Right lobe of liver (tissue), 6 donors: ENCODE results near the gene LCNL1. TPM values are rescaled to one million over a fixed set of nuclear protein-coding genes. Genes with fewer than 3 reads are reported as not detected.

Source experiments
- ATAC-seq, 4 donors: fragments of 200-7000 bp; cut with Tn5 transposase; one replicate each; pipeline ENCODE4 v1.9.1; 2020; ENCODE audit warnings: mild to moderate bottlenecking in 4 of 4, moderate library complexity in 4 of 4
- DNase-seq, 3 donors: peaks; one replicate each; pipeline ENCODE4 v3.0.0-alpha.2; 2020
- H3K27ac ChIP-seq, 3 donors: fragments of 200-600 bp; one replicate each; pipeline ENCODE4 v1.8.0; 2022
- H3K27me3 ChIP-seq, 2 donors: fragments of 200-600 bp; one replicate each; pipeline ENCODE4 v1.8.0; 2022
- H3K36me3 ChIP-seq, 4 donors: fragments of 200-600 bp; sonication (generic) in 1 of 4; one replicate each; pipeline versions ENCODE4 v1.5.1 to v1.8.0; 2017 to 2022; ENCODE audit warnings: control low read depth in 1 of 4
- H3K4me1 ChIP-seq, 4 donors: fragments of 200-600 bp; sonication (generic) in 1 of 4; one replicate each; pipeline versions ENCODE4 v1.5.1 to v1.8.0; 2017 to 2022; ENCODE audit warnings: control low read depth in 1 of 4
- H3K4me3 ChIP-seq, 3 donors: fragments of 200-600 bp; one replicate each; pipeline ENCODE4 v1.8.0; 2022
- H3K9me3 ChIP-seq, 4 donors: fragments of 200-600 bp; sonication (generic) in 1 of 4; one replicate each; pipeline versions ENCODE4 v1.5.1 to v1.8.0; 2017 to 2022; ENCODE audit warnings: control low read depth in 1 of 4
- CTCF ChIP-seq, 4 donors: fragments of 200-600 bp in 3 of 4; fragments of 450-650 bp in 1 of 4; IDR thresholded peaks; one replicate each; pipeline versions ENCODE4 v1.5.1 to v1.8.0; 2016 to 2022; ENCODE audit warnings: antibody characterized with exemption in 4 of 4, mild to moderate bottlenecking in 2 of 4
- POLR2A ChIP-seq: fragments of 450-650 bp; IDR thresholded peaks from one replicate; pipeline ENCODE4 v1.6.1; 2017; ENCODE audit warnings: antibody characterized with exemption, mild to moderate bottlenecking
- WGBS: methylation state at CpG from one replicate; pipeline ENCODE4 v1.1.6; 2018; ENCODE audit warnings: low coverage, low lambda C conversion rate; ENCODE audit not compliant: insufficient coverage; ENCODE audit errors: missing lambda C conversion rate; 5-methylcytosine and 5-hydroxymethylcytosine counted together
- intact Hi-C, 2 donors: fragments of 100-400 bp; cut with DNase I; formaldehyde crosslinking; loops; one replicate each; pipeline versions ENCODE4 v1.11.2 to v1.14.1; 2022
- total RNA-seq, 6 experiments: library from RNA; depleted of rRNA in 2 of 6; stranded (reverse); fragments of >200 nt in 2 of 6; fragmentation: NEBNext Ultra II Directional in 3 of 6; extraction: Animal tissue kit (Norgen Biotek cat#: 25700) in 3 of 6; gene quantifications; one replicate each; pipeline versions ENCODE4 v1.1.0 to v1.2.4, GENCODE V29; 2016 to 2023
- donor health status: DM: no; HTN: yes; CAD: no.
- donor health status: DM: no; HTN: no; CAD: no.
- donor health status: DM: no; HTN: no; CAD: no.
- donor health status: DM: no; HTN: yes; CAD: no.
- donor health status: DM: no; HTN: yes; CAD: no.

Gene LCNL1
- total RNA-seq, 6 experiments from 2014 or later: not detected

GRCh38 chr9:136947955-136948510 lies 34.8 kb upstream of the LCNL1 start:
- no peaks in the 10 kb centered on the region for H3K27me3 ChIP-seq
- peaks cover 0 to 26% (median 12%) of the 10 kb centered on the region in 4 donors for H3K4me1 ChIP-seq
- no peaks in the 10 kb centered on the region for H3K36me3 ChIP-seq
- ATAC-seq: peak in 1 of 4 donors; percentile 4
- peak overlapping the region; percentile 86 to 98 (median 89) for H3K27ac ChIP-seq
- peak; percentile 68 to 76 (median 71) for DNase-seq
- TF ChIP-seq CTCF (IDR thresholded peaks at IDR 0.05): peak; percentile 39 to 51 (median 46)
- TF ChIP-seq POLR2A: peak; percentile 16
- H3K9me3 ChIP-seq: no peaks in the 10 kb centered on the region
- WGBS: 14% methylated on average over 8 of the region's 15 CpGs
- H3K4me3 ChIP-seq: peak overlapping the region; percentile 58 to 94 (median 75)
- intact Hi-C loops: loop anchor here in 1 of 2 donors (10.0 kb wide), 2 partner anchors 63 to 87 kb away; partner anchors contain the start of genes FUT7 and TRAF2

- H3K27me3 ChIP-seq: no peaks in the 10 kb centered on the region
- H3K4me1 ChIP-seq: peaks cover 0 to 22% (median 10%) of the 10 kb centered on the region in 4 donors
- peak in 1 of 3 donors; percentile 75 for DNase-seq
- peak; percentile 3 to 19 (median 13) for ATAC-seq
- intact Hi-C loops: loop anchor here in 1 of 2 donors (10.0 kb wide), 2 partner anchors 65 to 85 kb away; partner anchors contain the start of genes FUT7 and TRAF2
- H3K36me3 ChIP-seq: no peaks in the 10 kb centered on the region
- WGBS: 2% methylated on average over 15 of the region's 22 CpGs
- H3K9me3 ChIP-seq: no peaks in the 10 kb centered on the region
- peak overlapping the region; percentile 75 to 94 (median 78) for H3K4me3 ChIP-seq
- peak overlapping the region; percentile 86 to 98 (median 89) for H3K27ac ChIP-seq
- TF ChIP-seq POLR2A (no peak), CTCF (IDR thresholded peaks at IDR 0.05) (no peak)
Measured at GRCh38 chr9:136949239-136949816, 33.5 kb upstream of the LCNL1 start.

GRCh38 chr9:136949817-136950655 lies 32.8 kb upstream of the LCNL1 start:
- Histone ChIP-seq H3K27ac (peak overlapping the region; percentile 86 to 98 (median 89)), H3K36me3 (no peaks in the 10 kb centered on the region), H3K27me3 (no peaks in the 10 kb centered on the region), H3K4me3 (peak overlapping the region; percentile 75 to 94 (median 78)), H3K4me1 (peaks cover 0 to 22% (median 10%) of the 10 kb centered on the region in 4 donors), H3K9me3 (no peaks in the 10 kb centered on the region)
- WGBS: no CpG with 5 or more reads among the region's 63 CpGs
- intact Hi-C loops: loop anchor here (5.0 to 10.0 kb wide), 3 partner anchors 65 to 85 kb away; partner anchors contain the start of genes FUT7 (in 2 of the 2) and TRAF2 (in 1 of the 2)
- ATAC-seq (peak; percentile 67 to 83 (median 72)), DNase-seq (peak; percentile 98 to 99 (median 99))
- TF ChIP-seq POLR2A: peak; percentile 89
- peak in 1 of 4 donors; percentile 35 for TF ChIP-seq CTCF (IDR thresholded peaks at IDR 0.05)

- H3K27ac ChIP-seq: peak overlapping the region; percentile 86 to 98 (median 88)
- DNase-seq: peak in 2 of 3 donors; percentile 72 to 87
- no peaks in the 10 kb centered on the region for H3K27me3 ChIP-seq
- no peaks in the 10 kb centered on the region for H3K36me3 ChIP-seq
- 28% methylated on average over 3 of the region's 9 CpGs for WGBS
- peaks cover 0 to 22% (median 10%) of the 10 kb centered on the region in 4 donors for H3K4me1 ChIP-seq
- intact Hi-C loops: loop anchor here in 1 of 2 donors (5.0 kb wide), 1 partner anchor 82 kb away; the partner anchor contains the start of gene FUT7
- TF ChIP-seq CTCF (IDR thresholded peaks at IDR 0.05) (no peak), POLR2A (no peak)
- peak in 3 of 4 donors; percentile 2 to 37 (median 4) for ATAC-seq
- peak overlapping the region; percentile 75 to 94 (median 78) for H3K4me3 ChIP-seq
- H3K9me3 ChIP-seq: no peaks in the 10 kb centered on the region
Measured at GRCh38 chr9:136950656-136951276, 32.0 kb upstream of the LCNL1 start.
